Ovary (tissue), 9 donors: ENCODE data around the gene HOXA11. TPM values are rescaled to one million over a fixed set of nuclear protein-coding genes. Genes with fewer than 3 reads are reported as not detected.

ENCODE experiments used
- DNase-seq, 5 donors: peaks; one replicate each; pipeline ENCODE4 v3.0.0-alpha.2; 2019 to 2020
- H3K27ac ChIP-seq, 2 donors: fragments of 200-600 bp; one replicate each; pipeline versions ENCODE4 v1.5.1 to v1.8.0; 2019 to 2022
- H3K27me3 ChIP-seq: fragments of 200-600 bp; one replicate; pipeline ENCODE4 v1.8.0; 2022
- H3K36me3 ChIP-seq: fragments of 200-600 bp; sonication (generic); one replicate; pipeline ENCODE4 v1.5.1; 2019
- H3K4me1 ChIP-seq: one replicate; pipeline ENCODE4 v1.8.1; 2013; ENCODE audit warnings: mild to moderate bottlenecking, moderate library complexity; ENCODE audit not compliant: insufficient read depth
- H3K4me3 ChIP-seq: fragments of 200-600 bp; sonication (generic); one replicate; pipeline ENCODE4 v1.5.1; 2017
- H3K9me3 ChIP-seq, 2 donors: fragments of 200-600 bp in 1 of 2; sonication (generic) in 1 of 2; one replicate each; pipeline versions ENCODE4 v1.5.1 to v1.8.1; 2013 to 2019; ENCODE audit warnings: mild to moderate bottlenecking in 1 of 2, moderate library complexity in 1 of 2
- EP300 ChIP-seq: sonication (generic); formaldehyde crosslinking; IDR thresholded peaks from one replicate; pipeline ENCODE4 v1.6.1; 2017; ENCODE audit warnings: antibody characterized with exemption
- POLR2A ChIP-seq: fragments of 450-650 bp; IDR thresholded peaks from one replicate; pipeline ENCODE4 v1.6.1; 2017; ENCODE audit warnings: antibody characterized with exemption, mild to moderate bottlenecking, moderate library complexity
- WGBS, 3 donors: extraction: QIAGEN DNeasy Blood & Tissue Kit in 1 of 3; methylation state at CpG; one replicate each; pipeline versions ENCODE4 v1.1.5 to v1.1.7; 2013 to 2017; 5-methylcytosine and 5-hydroxymethylcytosine counted together
- intact Hi-C, 4 donors: fragments of 100-400 bp; cut with DNase I; formaldehyde crosslinking; loops; one replicate each; pipeline versions ENCODE4 v1.11.0 to v1.15.1; 2022 to 2023
- polyA plus RNA-seq, 2 donors: library from polyadenylated mRNA; stranded (reverse); fragments of 200-250 nt in 1 of 2; fragments of 350-450 nt in 1 of 2; fragmentation: Illumina TruSeq in 1 of 2; extraction: RNeasy Lipid Tissue Mini Kit (QIAGEN cat#74804) in 1 of 2; gene quantifications; one replicate each; pipeline ENCODE4 v1.2.3, GENCODE V29; 2013 to 2014
- total RNA-seq, 7 donors: library from RNA; depleted of rRNA in 2 of 7; stranded (reverse); fragments of >200 nt in 2 of 7; fragmentation: NEBNext Ultra II Directional in 3 of 7; extraction: Animal tissue kit (Norgen Biotek cat#: 25700) in 3 of 7; gene quantifications; one replicate each; pipeline versions ENCODE4 v1.1.0 to v1.2.4, GENCODE V29; 2016 to 2023
- TF ChIP-seq, protein P1 (sequence below), 3 donors: fragments of 450-650 bp in 2 of 3; fragments of 200-600 bp in 1 of 3; IDR thresholded peaks; one replicate each; pipeline versions ENCODE4 v1.5.1 to v1.8.0; 2016 to 2022; ENCODE audit warnings: antibody characterized with exemption in 3 of 3, mild to moderate bottlenecking in 1 of 3
- donor health status: DM: no; HTN: no; CAD: no; lungs with moderate emphysema.
- donor health status: DM: no; HTN: no; CAD: no.
- donor health status: Bipolar disorder and iron deficiency.
- donor health status: DM: yes; HTN: yes; CAD: no.
- donor health status: DM: no; HTN: no; CAD: no.
- donor health status: DM: yes; HTN: yes; CAD: no.

The HOXA11 gene
- total and polyA plus RNA-seq, 9 donors: 0.11 to 2.0 (median 0.91) TPM; not detected in 3

DNA sequence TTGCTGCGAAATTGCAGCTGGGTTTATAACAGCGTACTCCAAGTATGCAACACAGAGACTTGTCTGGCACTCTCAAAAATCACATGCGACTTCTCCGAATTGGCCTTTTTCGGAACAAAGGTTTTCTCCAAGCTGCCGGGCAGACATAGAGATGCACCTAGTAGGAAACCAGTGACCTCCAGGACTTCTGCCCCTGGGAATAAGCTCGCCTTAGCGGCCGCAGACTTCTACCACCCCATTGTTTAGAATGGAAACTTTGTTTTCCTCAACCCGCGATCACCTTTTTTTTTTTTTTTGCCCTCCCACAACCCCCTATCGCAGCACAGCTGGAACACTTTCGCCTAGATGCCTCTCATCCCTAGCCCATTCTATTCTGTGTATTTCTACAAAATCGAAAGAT is 6.0 kb downstream of the HOXA11 start:
- Histone ChIP-seq H3K27me3 (peaks cover 14% of the 10 kb centered on the region), H3K4me1 (peaks cover 1% of the 10 kb centered on the region), H3K4me3 (peak overlapping the region; percentile 53), H3K27ac (no peak overlapping the region), H3K36me3 (no peaks in the 10 kb centered on the region), H3K9me3 (no peaks in the 10 kb centered on the region)
- DNase-seq: peak in 1 of 5 donors; percentile 14
- TF ChIP-seq POLR2A (no peak), EP300 (no peak)
- TF ChIP-seq, protein P1, sequence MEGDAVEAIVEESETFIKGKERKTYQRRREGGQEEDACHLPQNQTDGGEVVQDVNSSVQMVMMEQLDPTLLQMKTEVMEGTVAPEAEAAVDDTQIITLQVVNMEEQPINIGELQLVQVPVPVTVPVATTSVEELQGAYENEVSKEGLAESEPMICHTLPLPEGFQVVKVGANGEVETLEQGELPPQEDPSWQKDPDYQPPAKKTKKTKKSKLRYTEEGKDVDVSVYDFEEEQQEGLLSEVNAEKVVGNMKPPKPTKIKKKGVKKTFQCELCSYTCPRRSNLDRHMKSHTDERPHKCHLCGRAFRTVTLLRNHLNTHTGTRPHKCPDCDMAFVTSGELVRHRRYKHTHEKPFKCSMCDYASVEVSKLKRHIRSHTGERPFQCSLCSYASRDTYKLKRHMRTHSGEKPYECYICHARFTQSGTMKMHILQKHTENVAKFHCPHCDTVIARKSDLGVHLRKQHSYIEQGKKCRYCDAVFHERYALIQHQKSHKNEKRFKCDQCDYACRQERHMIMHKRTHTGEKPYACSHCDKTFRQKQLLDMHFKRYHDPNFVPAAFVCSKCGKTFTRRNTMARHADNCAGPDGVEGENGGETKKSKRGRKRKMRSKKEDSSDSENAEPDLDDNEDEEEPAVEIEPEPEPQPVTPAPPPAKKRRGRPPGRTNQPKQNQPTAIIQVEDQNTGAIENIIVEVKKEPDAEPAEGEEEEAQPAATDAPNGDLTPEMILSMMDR (IDR thresholded peaks at IDR 0.05): no peak
- WGBS, 3 donors: 41 to 66% (median 45%) methylated on average over 14 of the region's 14 CpGs
- intact Hi-C loops: no loop called here

DNA sequence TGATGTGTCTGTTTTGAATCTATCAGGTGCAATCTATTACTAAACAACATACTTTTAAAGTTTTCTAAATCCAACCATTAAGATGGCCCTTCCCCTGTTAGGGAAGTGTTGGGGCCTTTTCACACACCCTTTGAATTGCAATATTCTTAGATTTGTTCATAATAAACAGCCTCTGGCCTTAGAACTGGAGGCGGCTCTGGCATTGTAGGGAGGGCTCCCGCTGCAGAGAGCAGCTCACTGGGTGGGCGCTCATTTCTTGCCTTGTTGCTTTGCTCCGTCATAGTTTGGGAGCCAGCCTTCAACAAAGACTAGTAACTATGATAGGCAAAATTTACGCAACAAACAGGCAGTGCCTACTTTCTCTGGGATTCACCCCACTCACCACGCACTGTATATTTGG is 6.7 kb downstream of the HOXA11 start:
- Histone ChIP-seq H3K27ac (no peak overlapping the region), H3K9me3 (no peaks in the 10 kb centered on the region), H3K27me3 (peaks cover 14% of the 10 kb centered on the region), H3K4me3 (peak overlapping the region; percentile 53), H3K4me1 (peaks cover 6% of the 10 kb centered on the region), H3K36me3 (no peaks in the 10 kb centered on the region)
- 90 to 93% (median 91%) methylated on average over 6 of the region's 6 CpGs for WGBS, 3 donors
- TF ChIP-seq EP300 (no peak), POLR2A (no peak)
- TF ChIP-seq, protein P1 (IDR thresholded peaks at IDR 0.05): no peak
- intact Hi-C loops: no loop called here
- DNase-seq: peak in 1 of 5 donors; percentile 10

DNA sequence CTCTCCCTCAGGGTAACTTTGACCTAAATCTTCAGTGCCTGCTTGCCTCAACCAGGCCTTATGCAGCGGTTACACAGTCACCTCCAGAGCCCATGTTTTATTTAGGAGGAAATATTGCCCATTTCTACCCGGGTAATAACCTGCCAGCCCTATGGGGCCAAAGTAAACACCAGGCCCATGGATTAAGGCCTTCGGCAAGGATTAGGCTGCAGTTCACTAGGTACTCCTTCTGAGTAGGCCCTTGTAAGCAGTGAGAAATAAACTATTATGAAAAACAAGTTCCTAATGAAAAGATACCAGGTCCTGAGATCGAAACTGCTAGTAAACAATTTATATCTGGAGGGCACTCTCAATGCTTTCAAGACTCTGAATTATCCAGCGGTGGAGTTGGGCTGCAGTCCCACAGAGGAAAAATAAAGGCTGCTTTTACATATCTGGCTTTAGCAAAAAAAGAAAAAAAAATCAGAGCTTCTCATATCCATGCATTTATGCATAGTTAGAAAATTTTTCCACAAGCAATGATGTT is 7.2 kb downstream of the HOXA11 start:
- intact Hi-C loops: no loop called here
- Histone ChIP-seq H3K4me1 (peaks cover 9% of the 10 kb centered on the region), H3K9me3 (no peaks in the 10 kb centered on the region), H3K4me3 (peak overlapping the region; percentile 53), H3K27ac (no peak overlapping the region), H3K36me3 (no peaks in the 10 kb centered on the region), H3K27me3 (peaks cover 9% of the 10 kb centered on the region)
- no peak for TF ChIP-seq POLR2A
- TF ChIP-seq, protein P1 (IDR thresholded peaks at IDR 0.05): no peak
- TF ChIP-seq EP300: no peak
- DNase-seq: no peak
- 81 to 91% (median 88%) methylated on average over 5 of the region's 5 CpGs for WGBS, 3 donors

DNA sequence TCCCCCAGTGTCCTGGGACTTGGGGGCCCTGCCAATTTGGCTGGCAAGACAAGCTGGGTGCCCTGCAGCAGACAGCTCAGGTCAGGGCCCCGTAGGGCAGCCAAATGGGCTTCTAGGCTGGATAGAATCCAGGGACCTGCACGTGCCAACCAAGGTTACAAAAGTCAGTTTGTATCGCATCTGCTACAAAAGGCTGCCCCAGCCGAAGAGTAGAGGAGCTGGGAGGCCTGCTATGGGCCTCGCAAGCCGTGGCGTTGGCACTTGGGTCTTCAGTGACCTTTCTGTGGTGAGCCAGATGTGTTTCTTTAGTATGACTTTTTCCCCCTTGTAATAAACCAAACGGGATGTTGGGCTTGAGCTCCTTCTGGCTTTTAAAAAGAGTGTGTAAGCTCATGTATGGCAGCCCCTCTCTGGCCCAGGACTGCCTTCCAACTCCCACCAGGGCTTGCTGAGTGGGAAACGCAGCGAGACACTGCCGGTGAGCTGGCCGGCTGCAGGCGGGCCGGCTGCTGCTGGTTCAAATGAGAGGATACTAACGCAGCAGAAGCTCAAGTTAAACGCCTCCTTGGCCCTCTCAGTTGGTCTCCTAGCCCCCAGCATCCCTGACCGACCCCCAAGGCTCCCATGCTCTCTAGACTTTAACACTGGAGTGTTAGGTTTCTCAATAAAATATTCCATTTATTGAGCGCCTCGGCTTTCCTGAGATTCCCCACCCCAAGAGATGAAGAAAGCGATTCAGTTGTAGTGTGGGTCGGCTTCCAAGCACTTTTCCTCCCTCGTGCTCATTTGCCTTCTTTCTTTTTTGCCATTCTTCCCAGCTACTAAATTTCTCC is 7.9 kb downstream of the HOXA11 start:
- H3K9me3 ChIP-seq: no peaks in the 10 kb centered on the region
- H3K27me3 ChIP-seq: peaks cover 8% of the 10 kb centered on the region
- H3K36me3 ChIP-seq: no peaks in the 10 kb centered on the region
- 81 to 86% (median 85%) methylated on average over 22 of the region's 22 CpGs for WGBS, 3 donors
- peaks cover 14% of the 10 kb centered on the region for H3K4me1 ChIP-seq
- no peak overlapping the region for H3K27ac ChIP-seq
- intact Hi-C loops: no loop called here
- peak in 2 of 5 donors; percentile 7 to 30 for DNase-seq
- peak overlapping the region; percentile 53 for H3K4me3 ChIP-seq
- TF ChIP-seq, protein P1 (IDR thresholded peaks at IDR 0.05): no peak
- TF ChIP-seq POLR2A (no peak), EP300 (no peak)
